Endothelial cell of umbilical vein (primary cell): Measurements from ENCODE around the gene TEX53. TPM values are rescaled to one million over a fixed set of nuclear protein-coding genes. Genes with fewer than 3 reads are reported as not detected.

ENCODE experiments used
- BruUV-seq: library from RNA; stranded (reverse); fragments of 400-500 nt; replicated peaks from 2 replicates; lab custom pipeline; 2021; lab: Mats Ljungman, UMichigan
- CTCF ChIA-PET: fragments of 300-600, 350-600 bp; sonication (Branson Sonifier 250); formaldehyde crosslinking; loops from one replicate; lab custom pipeline; 2021; ENCODE audit warnings: antibody characterized with exemption, inconsistent platforms; lab: Charles Lee
- POLR2A ChIA-PET: fragments of 300-600, 350-600 bp; sonication (Branson Sonifier 250); formaldehyde crosslinking; loops from one replicate; lab custom pipeline; 2021; ENCODE audit warnings: antibody characterized with exemption, inconsistent platforms; lab: Charles Lee
- DNase-seq: peaks from one replicate; pipeline ENCODE4 v3.0.0-alpha.2; 2011; ENCODE audit warnings: low read depth, low spot score
- FAIRE-seq: peaks from 2 replicates; lab custom pipeline; 2011; peaks lifted over from hg19 to GRCh38; lab: Jason Lieb, UNC
- H2AFZ ChIP-seq: 2 replicates; pipeline ENCODE4 v1.6.0; 2012; ENCODE audit warnings: low read depth, low read length, control low read depth, inconsistent platforms
- H3K27ac ChIP-seq: 2 replicates; pipeline ENCODE4 v1.5.1; 2011; ENCODE audit warnings: low read depth, mild to moderate bottlenecking, control low read depth, low read length, moderate library complexity; ENCODE audit not compliant: insufficient read depth
- H3K27me3 ChIP-seq, 2 experiments: 2 replicates each; pipeline versions ENCODE4 v1.6.0 to v1.6.1; 2011; ENCODE audit warnings: low read length in 2 of 2, mixed read lengths in 1 of 2; ENCODE audit not compliant: control insufficient read depth in 2 of 2, insufficient read depth in 2 of 2
- H3K36me3 ChIP-seq, 2 experiments: 2 replicates in 1 of 2; 3 replicates in 1 of 2; pipeline ENCODE4 v1.5.1; 2011; ENCODE audit warnings: low read length in 2 of 2, mild to moderate bottlenecking in 1 of 2, moderate library complexity in 1 of 2; ENCODE audit not compliant: control insufficient read depth in 2 of 2, insufficient read depth in 2 of 2; ENCODE audit errors: extremely low read depth in 1 of 2
- H3K4me1 ChIP-seq: 3 replicates; pipeline ENCODE4 v1.5.1; 2011; ENCODE audit warnings: mild to moderate bottlenecking, low read length; ENCODE audit not compliant: control insufficient read depth, insufficient read depth; ENCODE audit errors: extremely low read depth
- H3K4me2 ChIP-seq: 2 replicates; pipeline ENCODE4 v1.6.1; 2011; ENCODE audit warnings: low read length, control low read depth, mixed read lengths; ENCODE audit not compliant: insufficient read depth
- H3K4me3 ChIP-seq, 3 experiments: fragments of 200-600 bp in 1 of 3; sonication (generic), shearing (Covaris generic) in 1 of 3; replicated peaks in 1 of 3; 2 replicates each; pipeline ENCODE4 v1.5.1; 2011 to 2016; ENCODE audit warnings: control low read depth in 3 of 3, low read length in 3 of 3, mild to moderate bottlenecking in 2 of 3, inconsistent platforms in 1 of 3, low read depth in 1 of 3, moderate library complexity in 1 of 3; ENCODE audit not compliant: insufficient read depth in 1 of 3
- H3K79me2 ChIP-seq: 2 replicates; pipeline ENCODE4 v1.6.0; 2012; ENCODE audit warnings: low read length, inconsistent platforms; ENCODE audit not compliant: control insufficient read depth, insufficient read depth
- H3K9ac ChIP-seq: replicated peaks from 2 replicates; pipeline ENCODE3; 2011; ENCODE audit warnings: low read length, control low read depth; ENCODE audit not compliant: insufficient read depth; ENCODE audit errors: extremely low read depth
- H3K9me1 ChIP-seq: replicated peaks from 3 replicates; pipeline ENCODE4 v1.6.0; 2011; ENCODE audit warnings: mild to moderate bottlenecking, low read length; ENCODE audit not compliant: control insufficient read depth, insufficient read depth; ENCODE audit errors: extremely low read depth
- H3K9me3 ChIP-seq: replicated peaks from 2 replicates; pipeline ENCODE4 v1.5.1; 2012; ENCODE audit warnings: low read length, inconsistent platforms; ENCODE audit not compliant: control insufficient read depth, insufficient read depth
- H4K20me1 ChIP-seq: replicated peaks from 2 replicates; pipeline ENCODE3; 2011; ENCODE audit warnings: mild to moderate bottlenecking, low read length; ENCODE audit not compliant: control insufficient read depth, insufficient read depth; ENCODE audit errors: extremely low read depth
- FOS ChIP-seq: IDR thresholded peaks from 2 replicates; pipeline ENCODE4 v1.6.1; 2011; ENCODE audit warnings: mild to moderate bottlenecking, low read length, moderate library complexity, borderline replicate concordance; ENCODE audit not compliant: insufficient read depth
- GATA2 ChIP-seq: IDR thresholded peaks from 2 replicates; pipeline ENCODE4 v1.7.0; 2011; ENCODE audit warnings: low read depth, mild to moderate bottlenecking, moderate library complexity, mixed read lengths, low read length; ENCODE audit not compliant: insufficient read length, insufficient read depth
- JUN ChIP-seq: IDR thresholded peaks from 2 replicates; pipeline ENCODE4 v1.6.1; 2011; ENCODE audit warnings: borderline replicate concordance, low read depth; ENCODE audit not compliant: insufficient read length, insufficient read depth
- MYC ChIP-seq: IDR thresholded peaks from one replicate; pipeline ENCODE4 v1.6.1; 2011; ENCODE audit warnings: mild to moderate bottlenecking, low read depth, low read length
- POLR2A ChIP-seq: IDR thresholded peaks from 2 replicates; pipeline ENCODE4 v1.6.1; 2012; ENCODE audit warnings: low read depth, mild to moderate bottlenecking, control low read depth, low read length
- dilution Hi-C: fragments of 300-500 bp; cut with MboI; formaldehyde crosslinking; loops from one replicate; pipeline ENCODE4 v1.15.0; 2019; ENCODE audit warnings: low sequenced_read_pairs; ENCODE audit not compliant: extremely low pct_ligation_motif_present
- intact Hi-C: fragments of 100-400 bp; cut with micrococcal nuclease; formaldehyde crosslinking; loops from one replicate; pipeline ENCODE4 v1.10.0; 2022
- polyA plus RNA-seq, 4 experiments: library from polyadenylated mRNA; depleted of rRNA in 3 of 4; stranded (reverse) in 3 of 4; unstranded in 1 of 4; fragments of >200 nt; gene quantifications; 2 replicates each; pipeline versions ENCODE4 v1.2.1 to v1.2.3, GENCODE V29; 2011 to 2012; ENCODE audit warnings: missing spikeins in 1 of 4
- total RNA-seq: library from RNA; stranded (reverse); gene quantifications from 2 replicates; pipeline ENCODE4 v1.2.3, GENCODE V29; 2021
- TF ChIP-seq, protein P1 (sequence below): IDR thresholded peaks from 2 replicates; pipeline ENCODE4 v1.6.1; 2011; ENCODE audit not compliant: insufficient read depth, insufficient read length

TEX53 gene
- total and polyA plus RNA-seq, 2 donors (not counting 3 experiments of a cell fraction or from before 2014, with no cell fraction given): not detected

DNA sequence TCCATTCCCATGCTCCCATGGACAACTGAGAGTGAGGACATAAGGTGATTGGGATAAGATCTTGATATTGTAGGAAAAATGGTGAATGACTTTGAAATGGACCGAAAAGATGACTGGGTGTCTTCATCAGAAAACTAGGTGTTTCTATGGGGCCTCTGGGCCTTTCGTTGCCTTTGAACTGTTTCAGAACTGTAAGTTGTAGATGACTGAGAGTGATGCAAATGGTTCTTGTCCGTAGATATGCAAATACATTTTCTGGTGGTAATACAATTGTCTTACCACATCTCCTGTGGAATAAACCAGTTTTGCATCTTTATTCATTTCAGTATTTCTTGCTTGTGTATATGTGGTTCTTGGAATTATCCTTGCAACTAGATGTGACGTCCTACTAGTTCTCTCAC lies 40.3 kb upstream of the TEX53 start:
- Histone ChIP-seq H3K9me3 (no peaks in the 10 kb centered on the region), H3K27me3 (no peaks in the 10 kb centered on the region), H3K79me2 (no peaks in the 10 kb centered on the region), H3K27ac (no peak overlapping the region), H3K4me2 (no peak overlapping the region), H3K9ac (no peak overlapping the region), H3K36me3 (no peaks in the 10 kb centered on the region), H3K9me1 (no peaks in the 10 kb centered on the region), H3K4me1 (no peaks in the 10 kb centered on the region), H2AFZ (no peak overlapping the region), H3K4me3 (no peak overlapping the region), H4K20me1 (no peaks in the 10 kb centered on the region)
- dilution Hi-C loops (no loop called here), intact Hi-C loops (no loop called here)
- ChIA-PET CTCF (no interaction called here), POLR2A (no interaction called here)
- no peak for DNase-seq
- BruUV-seq: no TSS peak
- no peak for FAIRE-seq
- TF ChIP-seq GATA2 (no peak), MYC (no peak), FOS (no peak), JUN (no peak), POLR2A (no peak)
- TF ChIP-seq, protein P1, sequence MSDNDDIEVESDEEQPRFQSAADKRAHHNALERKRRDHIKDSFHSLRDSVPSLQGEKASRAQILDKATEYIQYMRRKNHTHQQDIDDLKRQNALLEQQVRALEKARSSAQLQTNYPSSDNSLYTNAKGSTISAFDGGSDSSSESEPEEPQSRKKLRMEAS: no peak

DNA sequence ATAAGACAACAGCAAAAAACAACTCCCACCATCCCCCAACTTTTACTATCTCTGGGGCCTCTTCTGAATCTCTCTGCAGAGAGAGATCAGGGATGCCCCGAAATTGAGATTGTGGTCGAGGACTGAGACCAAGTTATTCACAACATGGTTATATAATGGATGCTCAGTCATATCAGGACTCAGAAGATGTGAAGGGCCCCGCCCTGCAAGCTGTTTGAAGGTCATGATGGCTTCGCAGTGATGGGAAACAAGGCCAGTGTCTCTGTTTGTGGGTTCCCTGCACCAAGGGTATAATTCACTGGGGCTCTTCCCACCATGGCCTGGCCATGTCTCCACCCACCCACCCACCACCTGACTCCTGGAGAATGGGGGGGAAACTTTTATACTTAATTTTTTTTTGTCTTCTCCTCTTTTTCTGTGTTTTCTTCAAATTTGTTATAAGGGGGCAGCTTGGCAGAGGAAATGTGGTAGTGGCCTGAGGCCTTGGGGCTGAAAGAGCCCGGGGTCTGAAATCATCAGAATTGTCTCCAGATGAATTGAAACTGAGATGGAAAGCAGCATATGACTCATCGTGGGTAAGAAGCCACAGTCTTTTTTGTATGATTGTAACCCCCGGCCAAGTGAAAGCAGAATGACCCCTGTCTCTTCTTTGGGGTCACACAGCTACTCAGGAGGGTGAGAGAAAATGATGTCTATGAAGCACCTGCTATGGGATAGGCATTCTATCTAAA lies 39.4 kb upstream of the TEX53 start:
- no TSS peak for BruUV-seq
- Histone ChIP-seq H3K27me3 (no peaks in the 10 kb centered on the region), H3K4me3 (no peak overlapping the region), H3K9me3 (no peaks in the 10 kb centered on the region), H3K27ac (no peak overlapping the region), H3K79me2 (no peaks in the 10 kb centered on the region), H3K36me3 (no peaks in the 10 kb centered on the region), H3K4me2 (no peak overlapping the region), H4K20me1 (no peaks in the 10 kb centered on the region), H3K4me1 (no peaks in the 10 kb centered on the region), H2AFZ (no peak overlapping the region), H3K9me1 (no peaks in the 10 kb centered on the region), H3K9ac (no peak overlapping the region)
- no peak for DNase-seq
- ChIA-PET CTCF (no interaction called here), POLR2A (no interaction called here)
- TF ChIP-seq, protein P1: no peak
- peak; percentile 30 for TF ChIP-seq FOS
- intact Hi-C loops (no loop called here), dilution Hi-C loops (no loop called here)
- no peak for FAIRE-seq
